Activated CD4-positive, alpha-beta T cell treated with anti-CD3 and anti-CD28 coated beads for 1 hour (primary cell): ENCODE results near the gene PPP2R2B.

Experiments used
- DNase-seq: peaks from one replicate; pipeline ENCODE4 v3.0.0-alpha.2; 2020

The PPP2R2B gene

GRCh38 chr5:146778795-146779194 is 99.8 kb downstream of the PPP2R2B start:
- DNase-seq: no peak

GRCh38 chr5:146778261-146778660 is 100.3 kb downstream of the PPP2R2B start:
- DNase-seq: no peak

GRCh38 chr5:146772881-146773466 is 105.6 kb downstream of the PPP2R2B start:
- DNase-seq: no peak

GRCh38 chr5:146770980-146771379 is 107.6 kb downstream of the PPP2R2B start:
- no peak for DNase-seq

- DNase-seq: no peak
Measured at GRCh38 chr5:146770546-146770945, 108.0 kb downstream of the PPP2R2B start.

GRCh38 chr5:146767534-146767933 is 111.0 kb downstream of the PPP2R2B start:
- no peak for DNase-seq

GRCh38 chr5:146766013-146766412 is 112.5 kb downstream of the PPP2R2B start:
- no peak for DNase-seq

- DNase-seq: no peak
Measured at GRCh38 chr5:146765089-146765832, 113.3 kb downstream of the PPP2R2B start.

GRCh38 chr5:146762830-146763229 is 115.7 kb downstream of the PPP2R2B start:
- no peak for DNase-seq

- DNase-seq: no peak
Measured at GRCh38 chr5:146761811-146762210, 116.7 kb downstream of the PPP2R2B start.

GRCh38 chr5:146758938-146759337 is 119.6 kb downstream of the PPP2R2B start:
- no peak for DNase-seq

GRCh38 chr5:146758076-146758475 is 120.5 kb downstream of the PPP2R2B start:
- DNase-seq: no peak

- no peak for DNase-seq
Measured at GRCh38 chr5:146756546-146756945, 122.0 kb downstream of the PPP2R2B start.

GRCh38 chr5:146755793-146756192 is 122.8 kb downstream of the PPP2R2B start:
- DNase-seq: no peak

- no peak for DNase-seq
Measured at GRCh38 chr5:146754621-146755020, 123.9 kb downstream of the PPP2R2B start.

- DNase-seq: no peak
Measured at GRCh38 chr5:146753641-146754040, 124.9 kb downstream of the PPP2R2B start.

- DNase-seq: peak; percentile 15
Measured at GRCh38 chr5:146751781-146752401, 126.7 kb downstream of the PPP2R2B start.

- no peak for DNase-seq
Measured at GRCh38 chr5:146751054-146751453, 127.5 kb downstream of the PPP2R2B start.

- DNase-seq: no peak
Measured at GRCh38 chr5:146748533-146748932, 130.0 kb downstream of the PPP2R2B start.

- no peak for DNase-seq
Measured at GRCh38 chr5:146745931-146746577, 132.5 kb downstream of the PPP2R2B start.

- DNase-seq: no peak
Measured at GRCh38 chr5:146744068-146744745, 134.3 kb downstream of the PPP2R2B start.

GRCh38 chr5:146734936-146735577 is 143.5 kb downstream of the PPP2R2B start:
- DNase-seq: no peak

GRCh38 chr5:146732962-146733361 is 145.6 kb downstream of the PPP2R2B start:
- no peak for DNase-seq
